ENCODE measurements around the gene SLC7A8. TPM values are rescaled to one million over a fixed set of nuclear protein-coding genes. Genes with fewer than 3 reads are reported as not detected.

SLC7A8 gene
- total RNA-seq, 2 experiments from 2014 or later = 0.73 to 0.80 TPM

- POLR2A ChIA-PET = interaction anchor here (0.6 to 1.2 kb wide), 3 partner anchors 10 to 532 kb away, joined by 3 to 4 read pairs (median 3); partner anchors contain the start of gene PPP1R3E
- no peak overlapping the region for H3K27ac Mint-ChIP-seq
- TF ChIP-seq, protein P1, sequence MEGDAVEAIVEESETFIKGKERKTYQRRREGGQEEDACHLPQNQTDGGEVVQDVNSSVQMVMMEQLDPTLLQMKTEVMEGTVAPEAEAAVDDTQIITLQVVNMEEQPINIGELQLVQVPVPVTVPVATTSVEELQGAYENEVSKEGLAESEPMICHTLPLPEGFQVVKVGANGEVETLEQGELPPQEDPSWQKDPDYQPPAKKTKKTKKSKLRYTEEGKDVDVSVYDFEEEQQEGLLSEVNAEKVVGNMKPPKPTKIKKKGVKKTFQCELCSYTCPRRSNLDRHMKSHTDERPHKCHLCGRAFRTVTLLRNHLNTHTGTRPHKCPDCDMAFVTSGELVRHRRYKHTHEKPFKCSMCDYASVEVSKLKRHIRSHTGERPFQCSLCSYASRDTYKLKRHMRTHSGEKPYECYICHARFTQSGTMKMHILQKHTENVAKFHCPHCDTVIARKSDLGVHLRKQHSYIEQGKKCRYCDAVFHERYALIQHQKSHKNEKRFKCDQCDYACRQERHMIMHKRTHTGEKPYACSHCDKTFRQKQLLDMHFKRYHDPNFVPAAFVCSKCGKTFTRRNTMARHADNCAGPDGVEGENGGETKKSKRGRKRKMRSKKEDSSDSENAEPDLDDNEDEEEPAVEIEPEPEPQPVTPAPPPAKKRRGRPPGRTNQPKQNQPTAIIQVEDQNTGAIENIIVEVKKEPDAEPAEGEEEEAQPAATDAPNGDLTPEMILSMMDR (IDR thresholded peaks at IDR 0.05) = no peak
- DNase-seq = no peak
- no peaks in the 10 kb centered on the region for H3K9me3 ChIP-seq (ENCODE audit: control insufficient read depth in 1 of 2, insufficient read depth in 1 of 2, low read length in 2 of 2)
- H3K9me3 Mint-ChIP-seq = no peaks in the 10 kb centered on the region
- peaks cover 44% of the 10 kb centered on the region for H3K4me1 Mint-ChIP-seq (ENCODE audit: low read depth)
- no peak for ATAC-seq (ENCODE audit: poor library complexity)
- H3K4me3 Mint-ChIP-seq = peak overlapping the region; percentile 78
- H3K36me3 Mint-ChIP-seq (ENCODE audit: low read depth) = peaks cover 58% of the 10 kb centered on the region
- no peak overlapping the region for H3K27ac ChIP-seq (ENCODE audit: low read depth in 1 of 2, low read length in 2 of 2)
- H3K27me3 Mint-ChIP-seq = no peaks in the 10 kb centered on the region
- peaks cover 65% of the 10 kb centered on the region for H3K36me3 ChIP-seq (ENCODE audit: insufficient read depth, low read length)
- peaks cover 21% of the 10 kb centered on the region for H3K4me1 ChIP-seq (ENCODE audit: insufficient read depth, low read length)
- intact Hi-C loops (cut with DNase I, micrococcal nuclease) = loop anchor here (2.0 to 10.0 kb wide), 5 partner anchors 13 to 473 kb away; partner anchors contain the start of genes AP1G2 (in 1 of the 2), HOMEZ (in 1 of the 2), OXA1L (in 1 of the 2) and PABPN1 (in 1 of the 2)
- no peak overlapping the region for H3K4me3 ChIP-seq (ENCODE audit: low read length)
- CTCF ChIA-PET = interaction anchor here (0.5 to 2.4 kb wide), 6 partner anchors 15 to 1103 kb away, joined by 3 to 8 read pairs (median 3); no protein-coding TSS in a partner anchor
- no peaks in the 10 kb centered on the region for H3K27me3 ChIP-seq (ENCODE audit: control insufficient read depth in 1 of 2, insufficient read depth in 2 of 2, low read length in 2 of 2)
Measured at GRCh38 chr14:23091294-23092225, 91.9 kb downstream of the SLC7A8 start.

GRCh38 chr14:23090254-23090636, 93.2 kb downstream of the SLC7A8 start:
- H3K36me3 ChIP-seq (ENCODE audit: insufficient read depth, low read length) = peaks cover 78% of the 10 kb centered on the region
- no peaks in the 10 kb centered on the region for H3K9me3 ChIP-seq (ENCODE audit: control insufficient read depth in 1 of 2, insufficient read depth in 1 of 2, low read length in 2 of 2)
- H3K27ac Mint-ChIP-seq = no peak overlapping the region
- H3K27ac ChIP-seq (ENCODE audit: low read depth in 1 of 2, low read length in 2 of 2) = no peak overlapping the region
- no peak overlapping the region for H3K4me3 Mint-ChIP-seq
- no peak overlapping the region for H3K4me3 ChIP-seq (ENCODE audit: low read length)
- H3K9me3 Mint-ChIP-seq = no peaks in the 10 kb centered on the region
- no peaks in the 10 kb centered on the region for H3K27me3 Mint-ChIP-seq
- intact Hi-C loops (cut with DNase I, micrococcal nuclease) = loop anchor here (10.0 kb wide), 4 partner anchors 195 to 475 kb away; partner anchors contain the start of genes AP1G2 (in 1 of the 2), HOMEZ (in 1 of the 2), OXA1L (in 1 of the 2) and PABPN1 (in 1 of the 2)
- H3K4me1 ChIP-seq (ENCODE audit: insufficient read depth, low read length) = peaks cover 12% of the 10 kb centered on the region
- H3K4me1 Mint-ChIP-seq (ENCODE audit: low read depth) = peaks cover 49% of the 10 kb centered on the region
- no peak for ATAC-seq (ENCODE audit: poor library complexity)
- ChIA-PET POLR2A (no interaction called here), CTCF (interaction anchor here (1.3 to 2.4 kb wide), 2 partner anchors 9 to 21 kb away, joined by 3 to 8 read pairs; no protein-coding TSS in a partner anchor)
- no peak for DNase-seq
- TF ChIP-seq, protein P1 (IDR thresholded peaks at IDR 0.05) = no peak
- no peaks in the 10 kb centered on the region for H3K27me3 ChIP-seq (ENCODE audit: control insufficient read depth in 1 of 2, insufficient read depth in 2 of 2, low read length in 2 of 2)
- peaks cover 72% of the 10 kb centered on the region for H3K36me3 Mint-ChIP-seq (ENCODE audit: low read depth)

- TF ChIP-seq, protein P1 (IDR thresholded peaks at IDR 0.05) = no peak
- peaks cover 77% of the 10 kb centered on the region for H3K36me3 Mint-ChIP-seq (ENCODE audit: low read depth)
- POLR2A ChIA-PET = no interaction called here
- no peak overlapping the region for H3K27ac Mint-ChIP-seq
- Histone ChIP-seq H3K27me3 (ENCODE audit: control insufficient read depth in 1 of 2, insufficient read depth in 2 of 2, low read length in 2 of 2) (no peaks in the 10 kb centered on the region), H3K4me1 (ENCODE audit: insufficient read depth, low read length) (peaks cover 12% of the 10 kb centered on the region), H3K9me3 (ENCODE audit: control insufficient read depth in 1 of 2, insufficient read depth in 1 of 2, low read length in 2 of 2) (no peaks in the 10 kb centered on the region), H3K27ac (ENCODE audit: low read depth in 1 of 2, low read length in 2 of 2) (no peak overlapping the region), H3K4me3 (ENCODE audit: low read length) (no peak overlapping the region), H3K36me3 (ENCODE audit: insufficient read depth, low read length) (peaks cover 84% of the 10 kb centered on the region)
- CTCF ChIA-PET = interaction anchor here (1.3 to 2.4 kb wide), 2 partner anchors 10 to 21 kb away, joined by 3 to 8 read pairs; no protein-coding TSS in a partner anchor
- peaks cover 51% of the 10 kb centered on the region for H3K4me1 Mint-ChIP-seq (ENCODE audit: low read depth)
- intact Hi-C loops (cut with DNase I, micrococcal nuclease) = loop anchor here (10.0 kb wide), 4 partner anchors 195 to 475 kb away; partner anchors contain the start of genes AP1G2 (in 1 of the 2), HOMEZ (in 1 of the 2), OXA1L (in 1 of the 2) and PABPN1 (in 1 of the 2)
- H3K9me3 Mint-ChIP-seq = no peaks in the 10 kb centered on the region
- DNase-seq = no peak
- no peak overlapping the region for H3K4me3 Mint-ChIP-seq
- ATAC-seq (ENCODE audit: poor library complexity) = no peak
- no peaks in the 10 kb centered on the region for H3K27me3 Mint-ChIP-seq
Measured at GRCh38 chr14:23089498-23090253, 93.8 kb downstream of the SLC7A8 start.
